DMS 273 (cell line): ENCODE results near the gene PDIA2.
"Not testable (repeated sequence)": the region's sequence is repeated elsewhere in the genome, so short reads cannot be mapped to it uniquely, and the experiment has no call there.

ENCODE experiments used
- DNase-seq: peaks from one replicate; lab custom pipeline; 2025; ENCODE audit not compliant: unreplicated experiment; lab: John Stamatoyannopoulos, UW

PDIA2 gene

GRCh38 chr16:324451-325334 is 41.7 kb downstream of the PDIA2 start:
- no peak for DNase-seq

GRCh38 chr16:325375-326145 is 42.6 kb downstream of the PDIA2 start:
- no peak for DNase-seq

DNA sequence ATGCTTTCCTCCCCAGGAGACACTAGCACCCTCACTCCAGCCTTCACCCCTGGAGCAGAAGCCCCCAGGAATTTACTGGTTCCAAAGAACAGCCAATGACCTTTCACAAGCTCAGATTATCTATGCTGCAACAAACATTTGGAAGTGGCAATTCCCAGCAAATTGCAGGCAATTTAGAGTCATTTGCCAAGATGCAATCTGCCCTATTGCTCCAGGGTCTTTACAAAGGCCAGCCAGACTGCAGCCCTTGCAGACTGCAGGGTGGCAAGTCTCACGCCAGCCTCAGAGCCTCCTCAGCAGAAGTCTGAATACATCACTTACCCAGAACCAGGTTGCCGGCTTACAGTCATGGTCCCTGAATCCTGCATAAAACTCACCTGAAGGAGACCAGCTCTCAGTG is 47.8 kb downstream of the PDIA2 start:
- no peak for DNase-seq

- not testable (repeated sequence) for DNase-seq
Measured at GRCh38 chr16:331181-331814, 48.3 kb downstream of the PDIA2 start.

DNA sequence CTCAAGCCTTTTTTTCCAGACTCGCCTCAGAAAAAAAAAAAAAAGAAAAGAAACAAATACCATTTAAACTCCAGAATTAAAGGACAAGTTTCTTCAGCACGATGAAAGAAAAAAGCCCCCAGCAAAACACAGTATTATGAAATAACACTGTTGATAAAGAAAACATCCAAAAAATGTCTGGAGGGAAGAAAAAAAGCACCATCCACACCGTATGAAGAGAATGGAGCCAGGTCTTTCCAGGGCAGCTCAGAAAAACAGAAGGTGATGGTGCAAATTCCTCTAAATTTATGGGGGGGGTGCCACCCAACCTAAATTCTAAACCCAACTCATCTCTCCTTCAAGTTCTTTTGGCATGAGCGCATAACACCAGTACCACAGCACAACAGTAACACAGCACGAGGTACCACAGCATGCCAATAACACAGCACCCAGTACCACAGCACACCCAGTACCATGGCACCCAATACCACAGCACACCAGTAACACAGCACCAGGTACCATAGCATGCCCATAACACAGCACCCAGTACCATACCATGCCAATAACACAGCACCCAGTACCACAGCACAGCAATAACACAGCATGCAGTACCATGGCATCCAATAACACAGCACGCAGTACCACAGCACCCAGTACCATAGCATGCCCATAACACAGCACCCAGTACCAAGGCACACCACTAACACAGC is 50.6 kb downstream of the PDIA2 start:
- no peak for DNase-seq

DNA sequence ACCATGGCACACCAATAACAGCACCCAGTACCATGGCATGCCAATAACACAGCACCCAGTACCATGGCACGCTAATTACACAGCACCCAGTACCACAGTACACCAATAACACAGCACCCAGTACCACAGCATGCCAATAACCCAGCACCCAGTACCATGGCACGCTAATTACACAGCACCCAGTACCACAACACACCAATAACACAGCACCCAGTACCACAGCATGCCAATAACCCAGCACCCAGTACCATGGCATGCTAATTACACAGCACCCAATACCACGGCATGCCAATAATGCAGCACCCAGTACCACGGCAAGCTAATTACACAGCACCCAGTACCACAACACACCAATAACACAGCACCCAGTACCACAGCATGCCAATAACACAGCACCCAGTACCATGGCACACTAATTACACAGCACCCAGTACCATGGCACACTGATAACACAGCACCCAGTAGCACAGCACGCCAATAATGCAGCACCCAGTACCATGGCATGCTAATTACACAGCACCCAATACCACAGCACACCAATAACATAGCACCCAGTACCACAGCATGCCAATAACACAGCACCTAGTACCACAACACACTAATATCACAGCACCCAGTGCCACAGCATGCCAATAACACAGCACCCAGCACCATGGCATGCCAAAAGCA is 51.3 kb downstream of the PDIA2 start:
- DNase-seq, result not testable (repeated sequence)

- DNase-seq, result not testable (repeated sequence)
Measured at GRCh38 chr16:334861-335632, 52.1 kb downstream of the PDIA2 start.

- no peak for DNase-seq
Measured at GRCh38 chr16:336269-336668, 53.3 kb downstream of the PDIA2 start.
